Stimulated activated CD4-positive, alpha-beta T cell treated with anti-CD3 and anti-CD28 coated beads, Interleukin-12 subunit alpha, Interleukin-12 subunit beta, amount 100 ng/mL, for 24 hours (primary cell): Measurements from ENCODE around the gene SLX1B.
"Not testable (repeated sequence)": the region's sequence is repeated elsewhere in the genome, so short reads cannot be mapped to it uniquely, and the experiment has no call there.

ENCODE experiments used
- DNase-seq, 2 experiments: peaks; one replicate each; pipeline ENCODE4 v3.0.0-alpha.2; 2020; ENCODE audit warnings: low read depth in 2 of 2

SLX1B gene

GRCh38 chr16:29454269-29454668, at the start of gene SLX1B, which contains the start of gene BOLA2:
SLX1B (plus strand) TSS chr16:29454533.
BOLA2 (minus strand) TSS chr16:29454351; CDS start chr16:29454253, 98 bp downstream.
- not testable (repeated sequence) for DNase-seq

GRCh38 chr16:29405249-29405648, 49.1 kb upstream of the SLX1B start:
- not testable (repeated sequence) for DNase-seq

GRCh38 chr16:29423587-29423986, 30.7 kb upstream of the SLX1B start:
- not testable (repeated sequence) for DNase-seq

GRCh38 chr16:29425390-29425789, 28.9 kb upstream of the SLX1B start:
- DNase-seq: not testable (repeated sequence)

- not testable (repeated sequence) for DNase-seq
These were observed 579 bp upstream of the SLX1B start for GRCh38 chr16:29453754-29454153.

GRCh38 chr16:29454828-29455227, 495 bp downstream of the SLX1B start:
- not testable (repeated sequence) for DNase-seq

GRCh38 chr16:29457660-29458059, 3.3 kb downstream of the SLX1B start:
- not testable (repeated sequence) for DNase-seq

GRCh38 chr16:29459706-29460646, 5.6 kb downstream of the SLX1B start, which contains the start of gene SULT1A4:
SULT1A4 (plus strand) TSS chr16:29459913; CDS start chr16:29461386, 1,473 bp downstream.
- DNase-seq: not testable (repeated sequence)

- not testable (repeated sequence) for DNase-seq
These were observed 6.3 kb downstream of the SLX1B start for GRCh38 chr16:29460647-29461030.

- DNase-seq: not testable (repeated sequence)
These were observed 11.9 kb downstream of the SLX1B start for GRCh38 chr16:29465985-29466824.

GRCh38 chr16:29466904-29467303, 12.6 kb downstream of the SLX1B start:
- DNase-seq: not testable (repeated sequence)

- not testable (repeated sequence) for DNase-seq
These were observed 13.5 kb downstream of the SLX1B start for GRCh38 chr16:29467654-29468366.

GRCh38 chr16:29469660-29470059, 15.3 kb downstream of the SLX1B start:
- peak; percentile 17 for DNase-seq

- DNase-seq: not testable (repeated sequence)
These were observed 17.7 kb downstream of the SLX1B start for GRCh38 chr16:29472065-29472464.

GRCh38 chr16:29482276-29482675, 27.9 kb downstream of the SLX1B start:
- DNase-seq: not testable (repeated sequence)

- DNase-seq: not testable (repeated sequence)
These were observed 52.0 kb downstream of the SLX1B start, which contains the start of gene NPIPB12 for GRCh38 chr16:29506308-29506707. NPIPB12 (minus strand) TSS chr16:29506408.
